BJ (cell line): ENCODE data around the gene PARP12. TPM values are rescaled to one million over a fixed set of nuclear protein-coding genes. Genes with fewer than 3 reads are reported as not detected.

Experiments used
- CTCF ChIA-PET: fragments of 350-600 bp; formaldehyde crosslinking; extraction: SDS; loops from one replicate; lab custom pipeline; 2021; ENCODE audit warnings: antibody characterized with exemption, inconsistent platforms; lab: Yijun Ruan, JAX
- POLR2A ChIA-PET: fragments of 300-600 bp; sonication (Branson Sonifier 250); formaldehyde crosslinking; extraction: SDS; loops from one replicate; lab custom pipeline; 2021; ENCODE audit warnings: antibody characterized with exemption; lab: Charles Lee
- DNase-seq: peaks from one replicate; pipeline ENCODE4 v3.0.0-alpha.2; 2011; ENCODE audit warnings: low read depth
- H3K27me3 ChIP-seq: 2 replicates; pipeline ENCODE4 v1.6.0; 2011; ENCODE audit warnings: low read length; ENCODE audit not compliant: control insufficient read depth, insufficient read depth
- H3K36me3 ChIP-seq: 2 replicates; pipeline ENCODE4 v1.5.1; 2011; ENCODE audit warnings: low read length; ENCODE audit not compliant: control insufficient read depth, insufficient read depth
- H3K4me3 ChIP-seq: 2 replicates; pipeline ENCODE4 v1.5.1; 2011; ENCODE audit warnings: low read depth, mild to moderate bottlenecking, control low read depth, low read length
- polyA plus RNA-seq: library from polyadenylated mRNA; depleted of rRNA; stranded (reverse); fragments of >200 nt; gene quantifications from 2 replicates; pipeline ENCODE4 v1.2.3, GENCODE V29; 2011
- TF ChIP-seq, protein P1 (sequence below): IDR thresholded peaks from 2 replicates; pipeline ENCODE4 v1.5.1; 2011; ENCODE audit warnings: low read depth, mild to moderate bottlenecking, control low read depth, inconsistent platforms, low read length, moderate library complexity; ENCODE audit not compliant: insufficient read depth

Gene PARP12
- polyA plus RNA-seq, 1 experiment, result 21.2 TPM

DNA sequence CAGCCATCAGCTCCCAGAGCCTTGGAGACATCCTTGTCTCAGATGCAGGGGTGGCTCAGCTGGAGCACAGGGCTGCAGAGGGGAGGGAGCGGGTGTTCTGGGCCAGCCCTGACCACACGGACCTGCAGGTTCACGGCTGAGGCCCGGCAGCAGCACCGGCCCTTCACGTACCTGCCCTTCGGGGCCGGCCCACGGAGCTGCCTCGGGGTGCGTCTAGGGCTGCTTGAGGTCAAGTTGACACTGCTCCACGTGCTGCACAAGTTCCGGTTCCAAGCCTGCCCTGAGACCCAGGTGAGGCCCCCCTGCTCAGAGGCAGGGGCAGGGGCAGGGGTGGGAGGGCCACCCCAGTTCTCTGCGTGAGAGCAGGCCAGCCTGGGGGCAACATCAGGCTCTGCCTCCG, 45.2 kb downstream of the PARP12 start:
- Histone ChIP-seq H3K27me3 (peaks cover 4% of the 10 kb centered on the region; the same call in 1 of the 2 replicates), H3K4me3 (no peak overlapping the region), H3K36me3 (no peaks in the 10 kb centered on the region)
- no peak for DNase-seq
- ChIA-PET CTCF (interaction anchor here (0.9 to 2.5 kb wide), 4 partner anchors 9 to 399 kb away, joined by 3 to 14 read pairs (median 4); no protein-coding TSS in a partner anchor), POLR2A (no interaction called here)
- TF ChIP-seq, protein P1, sequence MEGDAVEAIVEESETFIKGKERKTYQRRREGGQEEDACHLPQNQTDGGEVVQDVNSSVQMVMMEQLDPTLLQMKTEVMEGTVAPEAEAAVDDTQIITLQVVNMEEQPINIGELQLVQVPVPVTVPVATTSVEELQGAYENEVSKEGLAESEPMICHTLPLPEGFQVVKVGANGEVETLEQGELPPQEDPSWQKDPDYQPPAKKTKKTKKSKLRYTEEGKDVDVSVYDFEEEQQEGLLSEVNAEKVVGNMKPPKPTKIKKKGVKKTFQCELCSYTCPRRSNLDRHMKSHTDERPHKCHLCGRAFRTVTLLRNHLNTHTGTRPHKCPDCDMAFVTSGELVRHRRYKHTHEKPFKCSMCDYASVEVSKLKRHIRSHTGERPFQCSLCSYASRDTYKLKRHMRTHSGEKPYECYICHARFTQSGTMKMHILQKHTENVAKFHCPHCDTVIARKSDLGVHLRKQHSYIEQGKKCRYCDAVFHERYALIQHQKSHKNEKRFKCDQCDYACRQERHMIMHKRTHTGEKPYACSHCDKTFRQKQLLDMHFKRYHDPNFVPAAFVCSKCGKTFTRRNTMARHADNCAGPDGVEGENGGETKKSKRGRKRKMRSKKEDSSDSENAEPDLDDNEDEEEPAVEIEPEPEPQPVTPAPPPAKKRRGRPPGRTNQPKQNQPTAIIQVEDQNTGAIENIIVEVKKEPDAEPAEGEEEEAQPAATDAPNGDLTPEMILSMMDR, result no peak

DNA sequence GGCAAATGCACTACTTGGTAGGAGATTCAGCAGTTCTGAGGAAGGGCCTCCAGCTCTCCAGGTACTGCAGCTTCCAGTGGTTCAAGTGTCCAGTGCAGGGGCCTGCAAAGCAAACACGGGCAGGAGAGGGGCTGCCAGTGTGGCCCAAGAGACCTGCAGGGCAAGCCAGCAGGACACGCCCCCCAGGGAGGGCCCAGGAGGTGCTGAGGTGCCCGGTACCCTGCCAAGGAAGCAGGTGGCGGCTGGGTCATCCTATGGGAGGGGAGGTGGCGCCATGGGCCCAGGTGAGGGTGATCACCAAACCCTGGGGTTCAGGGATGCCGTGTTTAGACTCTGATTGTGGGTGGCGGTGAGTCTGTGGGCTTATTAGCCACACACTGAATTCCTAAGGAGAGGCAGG, 45.7 kb downstream of the PARP12 start:
- no peak overlapping the region for H3K4me3 ChIP-seq
- no peaks in the 10 kb centered on the region for H3K36me3 ChIP-seq
- POLR2A ChIA-PET, result no interaction called here
- CTCF ChIA-PET, result interaction anchor here (0.9 to 1.2 kb wide), 2 partner anchors 8 to 372 kb away, joined by 3 read pairs; no protein-coding TSS in a partner anchor
- no peak for DNase-seq
- TF ChIP-seq, protein P1, result no peak
- peaks cover 4% of the 10 kb centered on the region; the same call in 1 of the 2 replicates for H3K27me3 ChIP-seq

DNA sequence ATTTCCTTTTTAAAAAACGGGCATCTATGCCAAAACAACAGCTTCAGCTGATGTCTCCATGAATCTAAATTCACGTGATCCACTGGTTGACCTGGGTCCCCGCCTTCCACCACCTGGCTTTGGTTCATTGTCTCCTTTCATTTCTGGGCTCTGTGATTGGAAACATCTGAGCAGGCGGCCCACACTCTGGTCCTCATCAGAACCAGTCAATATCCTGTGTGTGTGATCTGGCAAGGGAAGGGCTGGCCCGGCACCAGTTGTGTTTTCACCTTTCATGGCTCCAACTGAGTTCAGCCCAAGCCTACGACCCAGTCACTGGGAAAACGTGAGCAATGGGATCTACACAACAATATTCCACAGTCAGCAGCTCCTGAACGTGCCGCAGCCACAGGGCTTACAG, 46.2 kb downstream of the PARP12 start:
- ChIA-PET POLR2A (no interaction called here), CTCF (no interaction called here)
- no peaks in the 10 kb centered on the region for H3K36me3 ChIP-seq
- peaks cover 4% of the 10 kb centered on the region; the same call in 1 of the 2 replicates for H3K27me3 ChIP-seq
- TF ChIP-seq, protein P1, result no peak
- DNase-seq, result no peak
- no peak overlapping the region for H3K4me3 ChIP-seq

DNA sequence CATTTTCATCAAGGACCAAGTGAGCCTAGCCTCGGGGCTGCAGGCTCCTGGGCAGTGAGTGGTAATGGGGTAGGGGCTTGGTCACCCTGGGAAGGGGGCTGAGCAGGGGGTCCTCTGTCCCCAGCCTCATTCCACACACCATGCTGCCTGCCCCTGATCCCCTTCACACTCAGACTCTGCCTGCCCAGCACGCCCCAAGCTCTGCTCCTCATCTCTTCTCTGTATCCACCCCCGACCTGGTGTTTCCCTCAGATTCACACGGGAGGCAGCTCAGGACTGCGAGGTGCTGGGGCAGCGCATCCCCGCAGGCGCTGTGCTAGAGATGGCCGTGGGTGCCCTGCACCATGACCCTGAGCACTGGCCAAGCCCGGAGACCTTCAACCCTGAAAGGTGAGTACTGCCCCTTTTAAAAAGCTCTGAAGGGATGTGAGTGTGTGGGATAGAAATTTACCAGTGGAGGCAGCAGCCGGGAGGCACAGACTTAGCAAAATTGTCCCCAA, 47.2 kb downstream of the PARP12 start:
- CTCF ChIA-PET, result no interaction called here
- no peak for DNase-seq
- no peak overlapping the region for H3K4me3 ChIP-seq
- peaks cover 4% of the 10 kb centered on the region; the same call in 1 of the 2 replicates for H3K27me3 ChIP-seq
- TF ChIP-seq, protein P1, result no peak
- POLR2A ChIA-PET, result no interaction called here
- H3K36me3 ChIP-seq, result no peaks in the 10 kb centered on the region

DNA sequence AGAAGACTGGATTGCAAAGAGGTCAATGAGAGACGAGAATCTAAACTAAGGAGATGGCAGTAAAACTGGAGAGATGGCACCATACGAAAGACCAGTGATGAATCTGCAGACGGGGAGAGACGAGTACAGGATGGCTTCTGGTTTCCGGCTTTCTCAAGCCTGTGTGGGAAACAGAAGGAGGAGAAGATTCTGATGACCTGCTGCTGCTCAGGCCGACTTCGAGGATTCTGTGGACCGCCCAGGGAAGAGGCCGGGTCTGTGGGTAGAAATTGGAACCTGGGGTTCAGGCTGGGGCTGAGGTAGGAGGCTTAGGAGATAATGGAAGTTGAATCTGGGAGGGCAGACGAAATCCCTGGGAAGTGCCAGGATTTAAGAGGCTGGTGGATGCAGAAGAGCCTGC, 48.6 kb downstream of the PARP12 start:
- TF ChIP-seq, protein P1, result no peak
- no peak for DNase-seq
- ChIA-PET CTCF (no interaction called here), POLR2A (no interaction called here)
- Histone ChIP-seq H3K36me3 (no peaks in the 10 kb centered on the region), H3K4me3 (no peak overlapping the region), H3K27me3 (peaks cover 4% of the 10 kb centered on the region; the same call in 1 of the 2 replicates)
